BE2C (cell line): Measurements from ENCODE around the gene GSAP.

Experiments
- DNase-seq: peaks from one replicate; pipeline ENCODE4 v3.0.0-alpha.2; 2020
- H3K27me3 ChIP-seq: fragments of 250-450 bp; sonication (Bioruptor Pico); 2 replicates; pipeline ENCODE4 v1.5.1; 2020; ENCODE audit warnings: mild to moderate bottlenecking
- H3K36me3 ChIP-seq: fragments of 250-450 bp; sonication (Bioruptor Pico); 2 replicates; pipeline ENCODE4 v1.5.1; 2020; ENCODE audit warnings: mild to moderate bottlenecking
- H3K4me1 ChIP-seq: fragments of 250-450 bp; sonication (Bioruptor Pico); 2 replicates; pipeline ENCODE4 v1.5.1; 2020
- H3K4me3 ChIP-seq: 2 replicates; pipeline ENCODE4 v1.5.1; 2011; ENCODE audit warnings: low read depth, low read length
- H3K9me3 ChIP-seq: fragments of 250-450 bp; sonication (Bioruptor Pico); 2 replicates; pipeline ENCODE4 v1.5.1; 2020
- CTCF ChIP-seq: IDR thresholded peaks from 2 replicates; pipeline ENCODE4 v1.5.1; 2012; ENCODE audit warnings: mild to moderate bottlenecking, low read depth, low read length

The GSAP gene

DNA sequence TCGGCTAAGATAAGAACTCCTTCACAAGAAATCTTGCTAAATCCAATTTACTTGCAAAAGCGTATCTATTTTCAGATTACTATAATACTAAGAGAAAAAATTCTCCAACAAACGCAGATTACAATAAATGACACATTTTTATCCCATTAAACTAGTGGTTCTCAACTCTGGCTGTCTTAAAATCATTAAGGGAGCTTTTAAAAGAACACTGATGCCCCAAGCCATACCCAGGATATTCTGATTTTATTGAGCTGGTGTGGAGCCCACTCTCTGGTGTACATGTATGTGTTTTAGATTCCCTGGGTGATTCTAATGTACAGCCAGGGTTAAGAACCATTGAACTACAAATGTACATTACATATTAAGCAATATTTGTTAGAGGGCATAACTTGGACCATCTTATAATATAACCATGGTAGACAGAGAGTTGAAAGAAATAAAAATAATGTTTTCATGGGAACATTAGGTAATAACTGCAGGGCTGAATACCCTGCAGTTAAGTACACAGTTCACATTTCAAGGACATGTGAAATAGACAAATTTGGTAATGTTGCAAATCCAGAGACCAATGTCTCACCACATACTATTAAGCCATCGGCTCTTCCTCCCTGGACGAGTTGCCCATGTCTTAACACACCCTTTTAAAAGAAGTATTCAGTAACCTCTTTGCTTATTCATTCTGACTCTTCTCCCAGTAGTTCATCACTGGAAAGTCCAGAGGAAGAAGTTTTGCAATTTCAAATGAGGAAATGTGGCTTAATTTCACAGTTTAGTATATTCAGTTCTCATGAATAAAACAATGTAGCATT, 6.2 kb downstream of the GSAP start:
- Histone ChIP-seq H3K27me3 (peaks cover 55% of the 10 kb centered on the region), H3K36me3 (no peaks in the 10 kb centered on the region), H3K4me1 (no peaks in the 10 kb centered on the region), H3K4me3 (no peak overlapping the region), H3K9me3 (no peaks in the 10 kb centered on the region)
- TF ChIP-seq CTCF, result no peak
- DNase-seq, result no peak

DNA sequence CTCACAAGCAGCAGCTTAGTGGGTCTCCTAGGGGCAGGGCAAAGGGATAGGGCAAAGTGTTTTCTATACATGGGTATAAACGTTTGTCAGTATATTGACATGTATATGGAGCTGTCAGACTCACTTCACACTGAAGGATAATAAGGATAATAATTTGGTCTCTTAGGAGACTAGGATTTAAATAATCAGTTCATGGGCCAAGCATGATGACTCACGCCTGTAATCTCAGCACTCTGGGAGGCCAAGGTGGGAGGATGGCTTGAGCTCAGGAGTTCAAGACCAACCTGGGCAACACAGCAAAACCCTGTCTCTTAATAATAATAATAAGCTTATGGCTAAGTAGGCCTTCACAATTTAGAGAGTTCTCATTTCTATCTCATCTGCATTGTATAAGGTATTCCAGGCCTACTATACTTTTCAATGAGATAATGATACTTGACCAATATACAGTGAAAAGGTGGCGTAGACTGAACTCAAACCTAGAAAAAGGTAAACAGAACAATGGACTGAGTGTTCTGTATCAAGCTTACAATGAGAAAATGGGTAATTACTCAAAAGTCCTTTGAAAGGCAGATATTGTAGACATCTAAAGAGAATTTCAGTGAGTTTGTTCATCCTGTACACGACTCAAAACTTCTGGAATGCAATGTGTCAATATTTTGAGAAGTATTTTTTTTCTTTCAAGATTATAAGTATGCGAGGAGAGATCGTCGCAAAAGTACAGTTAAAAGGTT, 7.0 kb downstream of the GSAP start:
- H3K27me3 ChIP-seq, result peaks cover 51% of the 10 kb centered on the region
- TF ChIP-seq CTCF, result no peak
- H3K4me1 ChIP-seq, result no peaks in the 10 kb centered on the region
- no peak overlapping the region for H3K4me3 ChIP-seq
- no peaks in the 10 kb centered on the region for H3K36me3 ChIP-seq
- no peak for DNase-seq
- H3K9me3 ChIP-seq, result no peaks in the 10 kb centered on the region

- Histone ChIP-seq H3K4me1 (no peaks in the 10 kb centered on the region), H3K4me3 (no peak overlapping the region), H3K27me3 (peaks cover 38% of the 10 kb centered on the region), H3K36me3 (no peaks in the 10 kb centered on the region), H3K9me3 (no peaks in the 10 kb centered on the region)
- DNase-seq, result no peak
- no peak for TF ChIP-seq CTCF
Measured at GRCh38 chr7:77407906-77408305, 8.2 kb downstream of the GSAP start.

DNA sequence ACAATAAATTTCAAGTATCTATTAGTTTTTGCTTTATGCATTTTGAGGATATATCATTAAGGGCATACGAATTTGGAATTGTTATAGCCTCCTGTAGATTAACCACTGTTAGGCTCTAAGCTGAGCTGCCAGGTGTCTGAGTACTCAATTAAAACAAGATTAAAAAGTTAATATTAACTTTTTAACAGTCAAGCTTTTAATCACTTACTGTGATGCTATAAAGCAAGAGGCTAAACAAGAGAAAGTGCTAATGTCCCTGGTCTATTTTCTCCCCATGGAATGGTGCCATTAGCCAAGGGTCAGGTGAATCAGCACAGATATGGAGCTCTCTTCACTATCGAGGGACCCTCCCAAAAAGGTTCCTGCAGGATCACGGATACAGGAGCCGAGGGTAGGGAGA, 9.7 kb downstream of the GSAP start:
- H3K4me1 ChIP-seq, result no peaks in the 10 kb centered on the region
- H3K4me3 ChIP-seq, result no peak overlapping the region
- peaks cover 28% of the 10 kb centered on the region for H3K27me3 ChIP-seq
- H3K36me3 ChIP-seq, result no peaks in the 10 kb centered on the region
- DNase-seq, result no peak
- H3K9me3 ChIP-seq, result no peaks in the 10 kb centered on the region
- no peak for TF ChIP-seq CTCF

DNA sequence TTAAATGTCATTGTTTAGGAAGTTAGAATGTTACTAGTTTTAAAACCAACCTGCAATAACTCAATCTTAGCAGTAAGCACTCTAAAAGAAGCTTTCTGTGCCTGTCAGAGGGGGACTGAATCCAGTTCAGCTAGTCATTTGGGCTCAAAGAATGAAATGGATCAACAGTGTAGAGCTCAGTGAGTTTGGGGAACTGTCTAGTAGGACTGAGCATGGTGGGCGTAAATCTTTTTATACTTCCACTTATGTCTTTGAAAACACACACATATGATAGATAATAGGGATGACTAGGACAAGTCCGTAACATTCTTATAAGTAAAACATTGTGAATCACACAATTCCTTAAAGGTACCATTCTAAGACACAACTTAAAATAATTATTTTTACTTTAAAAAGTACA, 11.5 kb downstream of the GSAP start:
- Histone ChIP-seq H3K4me3 (no peak overlapping the region), H3K27me3 (peaks cover 18% of the 10 kb centered on the region), H3K4me1 (no peaks in the 10 kb centered on the region), H3K9me3 (no peaks in the 10 kb centered on the region), H3K36me3 (no peaks in the 10 kb centered on the region)
- no peak for TF ChIP-seq CTCF
- DNase-seq, result no peak

DNA sequence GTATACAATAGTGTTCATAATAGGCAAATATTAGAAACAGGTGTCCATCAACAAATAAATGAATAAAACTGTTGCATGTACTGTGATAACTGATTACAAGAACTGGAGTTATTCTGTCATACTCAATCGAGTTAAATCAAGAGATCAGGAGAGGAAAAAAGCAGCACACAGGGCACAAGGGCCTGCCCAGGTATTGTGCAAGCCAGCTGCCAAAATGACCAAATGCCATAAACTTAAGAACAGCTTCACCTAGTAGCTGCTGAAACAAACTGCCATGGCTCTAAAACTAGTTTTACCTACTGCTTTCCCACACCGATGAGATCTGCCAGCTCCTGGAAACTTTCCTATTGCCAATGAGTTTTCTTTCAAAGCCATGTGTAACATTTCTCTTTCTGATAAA, 12.2 kb downstream of the GSAP start:
- H3K36me3 ChIP-seq, result no peaks in the 10 kb centered on the region
- H3K4me3 ChIP-seq, result no peak overlapping the region
- H3K9me3 ChIP-seq, result no peaks in the 10 kb centered on the region
- DNase-seq, result no peak
- H3K27me3 ChIP-seq, result peaks cover 15% of the 10 kb centered on the region
- no peaks in the 10 kb centered on the region for H3K4me1 ChIP-seq
- TF ChIP-seq CTCF, result no peak
